ENCODE measurements around the gene CDPF1.

The CDPF1 gene

DNA sequence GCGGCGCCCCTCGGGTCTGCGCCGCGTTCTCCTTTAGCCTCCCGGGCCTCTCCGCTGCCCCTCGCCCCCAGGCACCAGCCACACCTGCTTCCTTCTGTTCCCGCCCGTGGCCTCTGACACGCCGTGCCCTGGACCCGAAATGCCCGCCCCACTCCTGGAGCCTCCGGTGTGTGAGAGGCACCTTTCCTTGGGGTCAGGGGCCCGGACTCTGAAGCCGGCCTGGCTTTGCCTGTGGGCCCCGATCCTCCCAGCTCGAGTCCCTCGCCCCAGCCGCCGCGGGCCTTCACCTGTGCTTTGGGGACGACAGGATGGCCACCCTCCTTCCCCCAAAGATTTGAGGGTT is 661 bp upstream of the CDPF1 start:
- no peak for DNase-seq (ENCODE audit: low read depth)
- H3K4me3 ChIP-seq (ENCODE audit: low read depth, low read length): peak overlapping the region; percentile 91

DNA sequence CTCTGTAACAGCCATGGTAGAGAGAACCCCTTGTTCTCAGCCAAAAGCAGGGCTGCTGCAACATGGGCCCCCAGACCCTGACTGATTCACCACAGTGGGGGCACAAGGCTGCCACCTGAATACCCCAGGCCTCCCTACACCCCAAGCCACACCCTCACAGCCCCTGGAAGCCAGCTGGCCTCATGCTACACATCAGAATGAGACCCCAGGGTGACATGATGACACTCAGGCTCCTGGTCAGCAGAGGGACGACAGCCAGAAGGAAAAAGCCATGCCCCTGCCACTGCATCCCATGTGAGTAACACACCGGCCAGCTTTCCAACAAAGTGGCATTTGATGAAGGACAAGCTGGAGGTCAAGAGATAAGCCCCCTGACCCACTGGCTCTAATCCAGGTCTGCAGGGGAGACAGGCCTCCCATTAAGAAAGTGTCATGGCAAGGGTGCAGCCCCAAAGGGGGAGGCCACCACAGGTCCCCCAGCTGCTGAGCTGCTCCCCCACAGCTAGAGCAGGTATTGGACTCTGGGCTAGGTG is 2.6 kb downstream of the CDPF1 start:
- H3K4me3 ChIP-seq (ENCODE audit: low read depth, low read length): no peak overlapping the region
- no peak for DNase-seq (ENCODE audit: low read depth)
- TF ChIP-seq, protein P1, sequence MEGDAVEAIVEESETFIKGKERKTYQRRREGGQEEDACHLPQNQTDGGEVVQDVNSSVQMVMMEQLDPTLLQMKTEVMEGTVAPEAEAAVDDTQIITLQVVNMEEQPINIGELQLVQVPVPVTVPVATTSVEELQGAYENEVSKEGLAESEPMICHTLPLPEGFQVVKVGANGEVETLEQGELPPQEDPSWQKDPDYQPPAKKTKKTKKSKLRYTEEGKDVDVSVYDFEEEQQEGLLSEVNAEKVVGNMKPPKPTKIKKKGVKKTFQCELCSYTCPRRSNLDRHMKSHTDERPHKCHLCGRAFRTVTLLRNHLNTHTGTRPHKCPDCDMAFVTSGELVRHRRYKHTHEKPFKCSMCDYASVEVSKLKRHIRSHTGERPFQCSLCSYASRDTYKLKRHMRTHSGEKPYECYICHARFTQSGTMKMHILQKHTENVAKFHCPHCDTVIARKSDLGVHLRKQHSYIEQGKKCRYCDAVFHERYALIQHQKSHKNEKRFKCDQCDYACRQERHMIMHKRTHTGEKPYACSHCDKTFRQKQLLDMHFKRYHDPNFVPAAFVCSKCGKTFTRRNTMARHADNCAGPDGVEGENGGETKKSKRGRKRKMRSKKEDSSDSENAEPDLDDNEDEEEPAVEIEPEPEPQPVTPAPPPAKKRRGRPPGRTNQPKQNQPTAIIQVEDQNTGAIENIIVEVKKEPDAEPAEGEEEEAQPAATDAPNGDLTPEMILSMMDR (conservative IDR thresholded peaks at IDR 0.05; ENCODE audit: low read depth, low read length): no peak

More for the DNA sequence above, 661 bp upstream of the CDPF1 start:
- TF ChIP-seq, protein P1 (conservative IDR thresholded peaks at IDR 0.05; ENCODE audit: low read depth, low read length): no peak

DNA sequence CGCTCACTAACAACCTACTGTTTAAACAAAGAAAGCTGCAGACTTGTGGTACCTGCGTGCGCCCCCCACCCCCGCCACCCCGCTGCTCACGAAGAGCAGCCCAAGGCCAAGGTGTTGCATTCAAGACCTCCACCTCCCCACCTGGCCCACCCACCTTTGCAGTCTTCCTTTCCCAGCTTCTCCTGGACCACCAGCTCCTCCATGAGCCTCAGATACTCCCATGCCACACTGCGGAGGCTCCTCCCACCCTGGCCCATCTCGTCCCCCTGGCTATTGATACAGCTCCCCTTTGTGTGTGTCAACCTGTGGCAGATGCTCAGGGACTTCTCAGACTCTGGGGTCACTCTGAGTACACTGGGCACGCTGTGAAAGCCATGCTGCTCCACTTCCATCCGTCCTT is 3.9 kb downstream of the CDPF1 start:
- no peak overlapping the region for H3K4me3 ChIP-seq (ENCODE audit: low read depth, low read length)
- TF ChIP-seq, protein P1 (conservative IDR thresholded peaks at IDR 0.05; ENCODE audit: low read depth, low read length): no peak
- no peak for DNase-seq (ENCODE audit: low read depth)

DNA sequence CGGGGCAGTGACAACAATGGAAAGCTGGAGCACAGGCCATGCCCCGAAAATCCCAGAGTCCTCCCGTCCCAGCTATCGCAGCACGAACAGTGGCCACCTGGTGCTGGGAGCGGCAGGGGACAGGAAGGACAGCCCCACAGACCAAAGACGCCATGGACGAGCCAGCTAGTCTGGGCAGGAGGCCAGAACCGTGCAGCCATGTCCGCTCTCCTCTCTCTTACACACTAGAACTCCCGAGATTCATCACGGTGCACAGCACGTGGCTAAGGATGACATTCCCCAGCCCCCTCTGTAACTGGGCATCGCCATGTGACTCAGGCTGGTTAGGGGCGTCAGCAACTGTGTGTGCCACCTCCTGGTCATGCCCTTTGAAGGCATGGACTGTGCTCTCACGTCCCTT is 4.6 kb downstream of the CDPF1 start:
- H3K4me3 ChIP-seq (ENCODE audit: low read depth, low read length): no peak overlapping the region
- DNase-seq (ENCODE audit: low read depth): no peak
- TF ChIP-seq, protein P1 (conservative IDR thresholded peaks at IDR 0.05; ENCODE audit: low read depth, low read length): no peak

DNA sequence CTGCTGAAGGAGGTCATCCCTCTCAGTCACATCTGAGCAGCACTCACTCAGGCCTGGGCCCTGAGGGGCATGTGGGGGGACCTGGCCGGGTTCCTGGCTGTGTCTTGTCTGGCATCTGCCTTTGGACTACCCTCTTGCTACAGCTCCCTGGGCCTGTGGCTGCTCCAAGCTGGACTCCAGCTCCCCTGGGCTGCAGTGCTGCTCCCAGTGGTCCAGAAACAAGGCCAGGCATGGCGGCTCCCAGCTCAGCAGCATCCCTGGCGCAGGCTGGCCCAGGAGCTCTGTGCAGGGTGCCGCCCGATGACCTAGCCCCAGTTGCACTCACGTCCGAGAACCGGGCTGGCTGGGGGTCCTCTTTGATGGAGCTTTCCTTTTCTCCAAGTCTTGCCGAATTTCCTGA is 5.3 kb downstream of the CDPF1 start:
- DNase-seq (ENCODE audit: low read depth): no peak
- TF ChIP-seq, protein P1 (conservative IDR thresholded peaks at IDR 0.05; ENCODE audit: low read depth, low read length): no peak
- no peak overlapping the region for H3K4me3 ChIP-seq (ENCODE audit: low read depth, low read length)

DNA sequence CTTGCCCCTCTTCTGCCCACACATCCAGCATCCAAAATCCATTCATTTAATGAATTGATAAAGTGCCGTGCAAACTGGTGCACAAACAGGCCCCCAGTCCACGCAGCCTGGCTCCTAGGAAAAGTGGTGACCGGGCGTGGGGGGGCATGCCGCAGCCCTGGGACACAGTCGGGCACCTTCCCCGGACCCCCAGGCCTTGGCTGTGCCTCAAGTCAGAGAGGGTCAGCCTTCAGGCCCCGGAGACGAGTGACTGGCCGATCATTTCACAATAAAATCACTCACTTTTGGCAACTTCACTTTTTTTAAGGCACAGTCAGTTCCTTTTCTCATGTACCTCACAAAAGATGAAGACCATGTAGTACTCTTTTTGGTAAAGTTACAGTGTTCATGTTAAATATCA is 8.0 kb downstream of the CDPF1 start:
- DNase-seq (ENCODE audit: low read depth): no peak
- H3K4me3 ChIP-seq (ENCODE audit: low read depth, low read length): no peak overlapping the region
- TF ChIP-seq, protein P1 (conservative IDR thresholded peaks at IDR 0.05; ENCODE audit: low read depth, low read length): no peak

DNA sequence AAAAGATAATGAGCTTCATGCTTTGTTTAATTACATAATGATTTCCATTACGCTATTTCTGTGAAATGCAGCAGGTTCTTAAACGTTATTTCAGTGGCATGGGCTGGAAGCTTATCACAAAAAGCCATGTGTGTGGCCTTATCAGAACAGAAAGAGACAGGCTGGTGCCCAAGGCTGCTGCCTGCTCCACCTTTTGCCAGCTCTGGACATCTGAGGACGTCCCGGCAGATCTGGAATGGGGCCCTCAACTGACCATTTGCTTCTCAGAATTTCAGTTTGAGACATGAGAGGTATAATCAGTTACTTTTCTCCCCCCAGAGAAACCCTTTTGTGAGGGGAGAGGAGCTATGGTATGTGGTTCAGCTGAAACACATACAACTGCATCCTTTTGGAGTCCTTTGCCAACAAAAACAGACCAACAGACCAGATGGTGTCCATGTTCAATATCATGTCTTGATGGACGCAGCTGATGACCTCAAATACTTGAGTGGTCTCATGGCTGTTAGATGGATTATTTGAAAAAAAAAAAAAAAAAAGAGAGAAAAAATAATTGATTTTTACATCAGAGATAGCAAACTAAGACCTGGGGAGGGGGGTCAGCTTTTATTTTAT is 8.6 kb downstream of the CDPF1 start:
- no peak overlapping the region for H3K4me3 ChIP-seq (ENCODE audit: low read depth, low read length)
- TF ChIP-seq, protein P1 (conservative IDR thresholded peaks at IDR 0.05; ENCODE audit: low read depth, low read length): no peak
- peak; percentile 11 for DNase-seq (ENCODE audit: low read depth)
